ENCODE data around the gene PASD1.
"Not testable (repeated sequence)": the region's sequence is repeated elsewhere in the genome, so short reads cannot be mapped to it uniquely, and the experiment has no call there.

Gene PASD1

GRCh38 chrX:151621422-151621821 is 57.9 kb downstream of the PASD1 start:
- DNase-seq (ENCODE audit: low spot score) = no peak

- DNase-seq (ENCODE audit: low spot score) = no peak
Observed at GRCh38 chrX:151624677-151625076, 61.2 kb downstream of the PASD1 start.

DNA sequence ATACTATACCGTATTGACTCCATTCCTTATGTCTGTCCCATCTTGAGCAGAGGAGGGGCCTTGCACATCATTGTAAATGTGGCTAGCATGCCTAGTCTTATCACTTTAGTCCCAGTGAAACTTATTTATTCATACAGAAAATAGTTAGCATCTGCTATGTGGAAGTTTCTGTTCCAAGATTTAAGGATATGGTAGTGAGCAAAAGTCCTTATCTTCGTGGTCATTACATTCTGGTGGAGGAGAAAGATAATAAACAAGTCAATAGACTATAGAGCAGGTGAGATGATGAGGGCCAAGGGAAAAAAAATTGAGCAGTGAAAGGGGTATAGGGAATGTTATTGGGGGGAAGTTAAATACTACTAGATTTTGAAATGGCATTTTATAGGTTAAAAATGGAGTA is 68.3 kb downstream of the PASD1 start:
- no peak for DNase-seq (ENCODE audit: low spot score)

DNA sequence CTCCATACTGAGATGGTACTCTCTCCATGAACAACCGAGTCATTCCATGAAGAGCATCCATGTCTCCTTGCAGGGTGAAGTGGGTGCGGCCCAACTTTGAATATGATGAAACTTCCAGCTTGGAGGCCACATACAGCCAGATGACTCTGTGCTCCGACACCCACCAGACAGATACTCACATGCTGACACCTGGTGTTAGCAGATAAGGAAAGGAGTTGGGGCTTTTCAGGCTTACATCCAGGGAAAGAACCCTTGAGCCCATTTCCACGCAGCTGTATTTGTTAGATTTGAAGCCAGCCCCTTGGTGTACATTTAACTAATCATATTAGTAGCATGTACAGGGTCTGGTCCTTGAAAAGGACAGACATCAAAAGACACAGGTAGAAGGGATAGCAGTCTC is 69.7 kb downstream of the PASD1 start:
- no peak for DNase-seq (ENCODE audit: low spot score)

GRCh38 chrX:151634937-151635336 is 71.5 kb downstream of the PASD1 start:
- DNase-seq (ENCODE audit: low spot score) = no peak

GRCh38 chrX:151641564-151641963 is 78.1 kb downstream of the PASD1 start:
- no peak for DNase-seq (ENCODE audit: low spot score)

DNA sequence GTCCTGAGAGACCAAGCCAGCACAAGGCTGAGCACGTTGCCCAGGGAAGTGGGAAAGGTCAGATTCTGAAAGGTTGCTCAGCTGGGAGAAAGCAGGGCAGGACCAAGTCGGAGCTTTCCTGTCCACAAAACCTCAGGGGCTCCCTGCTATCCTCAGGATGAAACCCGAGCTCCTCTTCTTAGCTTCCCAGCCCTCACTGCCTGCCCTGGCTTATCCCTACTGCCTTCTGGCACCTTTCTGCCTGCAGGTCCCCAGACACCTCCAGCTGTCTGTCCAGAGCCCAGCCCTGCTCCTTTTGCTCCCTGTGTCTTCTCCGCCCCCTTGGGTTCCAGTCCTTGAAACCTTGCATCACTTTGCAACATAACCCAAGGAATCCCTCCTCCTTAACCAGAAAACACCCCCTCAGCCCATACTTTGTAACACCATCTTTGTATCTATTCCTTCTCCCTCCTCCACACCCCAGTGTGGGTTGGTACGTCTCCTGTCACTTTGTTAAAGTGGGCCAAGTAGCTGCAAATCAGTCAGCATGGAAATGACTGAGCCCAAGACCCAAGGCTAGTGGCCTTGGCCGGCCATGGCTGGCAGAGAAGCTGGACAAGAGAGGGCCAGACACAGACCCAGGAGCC is 111.8 kb downstream of the PASD1 start:
- no peak for DNase-seq (ENCODE audit: low spot score)

DNA sequence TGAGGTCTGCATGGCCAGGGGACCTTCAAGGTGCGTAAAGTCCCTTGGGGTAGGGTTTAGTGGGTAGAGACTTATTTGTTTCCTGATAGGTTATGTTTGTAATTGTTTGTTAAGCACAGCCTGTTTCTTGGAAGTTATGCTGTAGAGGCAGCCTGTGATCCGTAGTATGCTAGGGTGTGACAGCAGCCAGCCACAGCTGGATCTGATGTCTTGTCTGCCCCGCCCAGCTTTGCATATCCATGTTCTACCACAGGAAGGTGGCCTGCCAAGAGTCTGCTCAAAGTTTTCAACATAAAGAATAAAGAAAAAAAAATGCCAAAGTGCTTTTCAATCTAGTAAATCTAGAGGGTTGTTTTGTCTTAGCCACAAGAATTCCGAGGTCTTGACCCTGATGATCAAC is 112.7 kb downstream of the PASD1 start:
- no peak for DNase-seq (ENCODE audit: low spot score)

- DNase-seq (ENCODE audit: low spot score) = no peak
Observed at GRCh38 chrX:151679798-151680402, 116.4 kb downstream of the PASD1 start.

- DNase-seq (ENCODE audit: low spot score) = peak; percentile 3
Observed at GRCh38 chrX:151680805-151681204, 117.3 kb downstream of the PASD1 start.

DNA sequence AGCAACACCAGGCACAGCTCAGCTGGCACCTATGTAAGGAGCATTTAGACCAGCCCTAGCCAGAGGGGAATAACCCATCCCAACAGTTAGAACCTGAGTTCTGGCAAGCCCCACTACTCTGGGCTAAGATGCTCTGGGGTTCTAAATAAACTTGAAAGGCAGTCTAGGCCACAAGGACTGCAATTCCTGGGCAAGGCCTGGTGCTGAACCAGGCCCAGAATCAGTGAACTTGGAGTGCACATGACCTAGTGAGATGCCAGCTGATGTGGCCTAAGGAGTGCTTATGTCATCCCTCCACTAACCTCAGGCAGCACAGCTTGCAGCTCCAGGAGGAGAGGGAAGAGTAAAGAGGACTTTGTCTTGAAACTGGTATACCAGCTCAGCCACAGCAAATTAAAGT is 124.2 kb downstream of the PASD1 start:
- no peak for DNase-seq (ENCODE audit: low spot score)

DNA sequence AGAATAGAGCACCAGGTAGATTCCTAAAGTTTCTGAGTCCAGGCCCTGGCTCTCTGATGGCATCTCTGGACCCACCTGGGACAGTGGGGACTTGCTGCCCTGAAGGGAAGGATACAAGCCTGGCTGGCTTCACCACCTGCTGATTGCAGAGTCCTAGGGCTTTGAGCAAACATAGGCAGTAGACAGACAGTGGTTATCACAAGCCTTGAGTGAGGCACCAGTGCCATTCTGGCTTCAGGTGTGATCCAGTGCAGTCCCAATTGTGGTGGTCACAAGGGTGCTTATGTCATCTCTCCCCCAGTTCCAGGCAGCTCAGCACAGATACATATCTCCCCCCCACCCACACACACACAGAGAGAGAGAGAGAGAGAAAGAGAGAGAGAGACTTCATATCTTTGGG is 125.2 kb downstream of the PASD1 start:
- DNase-seq (ENCODE audit: low spot score) = no peak

DNA sequence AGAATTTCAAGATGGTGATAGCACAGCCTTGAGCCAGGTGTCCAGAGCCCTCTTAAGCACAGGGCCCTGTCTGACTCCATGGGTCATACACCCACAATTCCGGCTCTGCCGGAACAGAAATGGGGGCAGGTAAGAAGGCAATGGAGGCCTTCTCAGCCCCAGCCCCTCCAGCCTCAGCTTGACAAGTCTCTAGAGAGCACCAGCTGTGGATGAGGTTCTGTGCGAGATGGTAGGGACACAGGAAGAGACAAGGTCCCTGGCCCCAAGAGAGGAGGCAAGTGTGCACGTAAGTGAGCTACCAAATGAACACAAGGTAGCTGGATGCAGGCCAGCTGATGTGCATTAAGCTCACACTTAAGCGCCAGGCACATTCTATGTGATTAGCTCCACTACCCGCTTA is 129.3 kb downstream of the PASD1 start:
- DNase-seq (ENCODE audit: low spot score) = no peak

GRCh38 chrX:151694121-151694520 is 130.6 kb downstream of the PASD1 start:
- no peak for DNase-seq (ENCODE audit: low spot score)

DNA sequence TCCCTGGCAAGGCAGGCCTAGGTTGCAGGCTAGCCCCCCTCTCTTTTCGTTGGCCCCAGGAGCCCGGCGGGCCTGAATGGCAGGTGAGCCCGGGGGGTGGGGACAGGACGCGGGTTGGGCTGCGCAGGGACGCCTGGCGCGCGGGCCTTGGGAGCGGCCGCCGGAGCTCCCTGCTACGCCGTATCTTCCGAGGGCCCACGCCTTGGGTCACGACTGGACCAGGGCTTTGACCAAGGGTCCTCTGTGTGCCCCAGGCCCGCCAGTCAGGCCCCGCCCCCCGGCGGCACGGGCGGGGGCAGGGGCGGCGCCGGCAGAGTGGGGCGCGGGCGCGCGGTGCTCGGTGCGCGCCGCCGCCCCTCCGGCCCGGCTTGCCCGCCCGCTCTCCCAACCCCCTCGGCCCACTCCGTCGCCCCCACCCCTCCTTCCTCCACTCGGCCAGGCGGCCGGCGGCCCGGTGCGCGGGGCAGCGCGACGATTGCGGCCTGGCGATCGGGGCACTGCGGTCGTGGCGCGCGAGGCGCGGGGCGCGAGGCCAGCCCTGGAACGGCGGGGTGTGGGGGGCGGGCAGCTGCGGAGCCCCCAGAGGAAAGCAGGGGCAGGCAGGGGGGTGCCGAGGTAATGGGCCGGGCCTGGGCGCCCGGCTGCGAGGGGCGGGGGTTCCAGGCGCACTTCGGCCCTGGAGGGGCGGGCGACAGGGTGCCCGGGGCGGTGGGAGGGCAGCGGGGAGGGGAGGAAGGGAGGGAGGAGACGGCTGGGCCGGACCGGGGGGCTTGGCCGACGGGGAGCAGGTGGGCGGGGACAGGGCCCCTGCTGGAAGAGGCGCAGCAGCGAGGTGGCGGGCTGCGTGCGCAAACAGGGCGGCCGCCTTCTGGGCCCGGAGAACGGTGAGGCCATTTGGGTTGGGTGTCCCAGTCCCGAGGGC is 131.4 kb downstream of the PASD1 start, which contains the start of gene PRRG3:
TSS of gene PRRG3 (plus strand) at position 798 of the 922 bp plus-strand sequence. CDS start 3,357 bp downstream, outside the sequence.
- no peak for DNase-seq (ENCODE audit: low spot score)

GRCh38 chrX:151695583-151696340 is 132.3 kb downstream of the PASD1 start:
- DNase-seq (ENCODE audit: low spot score) = no peak

GRCh38 chrX:151697082-151697481 is 133.6 kb downstream of the PASD1 start:
- not testable (repeated sequence) for DNase-seq (ENCODE audit: low spot score)

GRCh38 chrX:151697522-151697921 is 134.0 kb downstream of the PASD1 start:
- DNase-seq (ENCODE audit: low spot score) = no peak

GRCh38 chrX:151698485-151698884 is 135.0 kb downstream of the PASD1 start:
- no peak for DNase-seq (ENCODE audit: low spot score)

GRCh38 chrX:151699746-151700145 is 136.3 kb downstream of the PASD1 start:
- DNase-seq (ENCODE audit: low spot score) = no peak

- no peak for DNase-seq (ENCODE audit: low spot score)
Observed at GRCh38 chrX:151700581-151700980, 137.1 kb downstream of the PASD1 start.

GRCh38 chrX:151701071-151701470 is 137.6 kb downstream of the PASD1 start:
- no peak for DNase-seq (ENCODE audit: low spot score)

Data from globus pallidus (tissue), 1 donor.